ENCODE data around the gene ATXN2.
"Not testable (repeated sequence)": the region's sequence is repeated elsewhere in the genome, so short reads cannot be mapped to it uniquely, and the experiment has no call there.

ATXN2 gene

DNA sequence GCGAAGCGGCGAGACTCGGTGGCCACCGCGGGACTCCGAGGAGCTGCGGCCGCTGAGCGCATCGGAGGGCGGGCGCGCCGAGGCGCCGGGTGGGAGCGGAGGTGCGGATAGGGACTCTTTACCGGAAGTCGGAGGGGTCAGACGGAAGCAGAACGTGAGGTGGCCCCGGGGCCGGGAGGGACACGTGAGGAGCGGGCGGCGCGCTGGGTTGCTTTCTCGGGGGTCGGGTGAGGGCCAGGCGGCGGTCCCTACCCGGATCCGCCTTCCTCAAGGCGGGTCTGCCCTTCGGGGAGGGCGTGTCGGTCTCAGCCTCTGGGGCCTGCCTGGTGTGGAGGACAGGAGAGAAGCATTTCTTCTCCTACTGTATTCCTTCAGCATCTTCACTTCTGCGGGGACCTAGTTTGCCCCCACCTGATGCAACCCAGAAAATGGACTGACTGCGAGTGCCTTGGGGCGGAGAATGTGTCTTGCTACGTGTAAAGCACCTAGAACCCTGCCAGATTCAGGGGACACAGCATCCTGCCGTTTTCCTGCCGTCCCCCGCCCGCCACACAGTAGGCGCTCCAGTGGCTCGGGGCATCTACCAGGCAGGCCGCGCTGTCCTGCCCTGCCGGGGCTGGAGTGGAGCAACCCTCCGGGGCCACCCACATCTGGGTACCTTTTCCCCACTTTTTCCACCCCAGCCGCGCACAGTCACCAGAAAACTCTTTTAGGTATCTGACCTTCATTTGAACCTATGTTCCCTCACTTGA, 514 bp upstream of the ATXN2 start:
- H3K36me3 ChIP-seq (ENCODE audit: control insufficient read depth, insufficient read depth, low read length, severe bottlenecking) = no peaks in the 10 kb centered on the region
- H3K4me1 ChIP-seq (ENCODE audit: control insufficient read depth, insufficient read depth, low read length) = peaks cover 31% of the 10 kb centered on the region
- H3K9ac ChIP-seq (ENCODE audit: low read length) = peak overlapping the region; percentile 95
- no peaks in the 10 kb centered on the region for H3K27me3 ChIP-seq (replicated peaks; ENCODE audit: control insufficient read depth, insufficient read depth, low read length)
- peak overlapping the region; percentile 96 for H3K4me3 ChIP-seq (ENCODE audit: low read length)
- DNase-seq (ENCODE audit: low read depth) = peak; percentile 96
- H3K9me3 ChIP-seq (ENCODE audit: control insufficient read depth, low read length) = no peaks in the 10 kb centered on the region

- Histone ChIP-seq H3K4me3 (ENCODE audit: low read length) (peak overlapping the region; percentile 96), H3K27me3 (replicated peaks; ENCODE audit: control insufficient read depth, insufficient read depth, low read length) (no peaks in the 10 kb centered on the region), H3K9ac (ENCODE audit: low read length) (peak overlapping the region; percentile 95), H3K36me3 (ENCODE audit: control insufficient read depth, insufficient read depth, low read length, severe bottlenecking) (no peaks in the 10 kb centered on the region), H3K9me3 (ENCODE audit: control insufficient read depth, low read length) (no peaks in the 10 kb centered on the region), H3K4me1 (ENCODE audit: control insufficient read depth, insufficient read depth, low read length) (peaks cover 47% of the 10 kb centered on the region)
- peak; percentile 69 for DNase-seq (ENCODE audit: low read depth)
These were observed 1.1 kb downstream of the ATXN2 start for GRCh38 chr12:111597831-111598636.

DNA sequence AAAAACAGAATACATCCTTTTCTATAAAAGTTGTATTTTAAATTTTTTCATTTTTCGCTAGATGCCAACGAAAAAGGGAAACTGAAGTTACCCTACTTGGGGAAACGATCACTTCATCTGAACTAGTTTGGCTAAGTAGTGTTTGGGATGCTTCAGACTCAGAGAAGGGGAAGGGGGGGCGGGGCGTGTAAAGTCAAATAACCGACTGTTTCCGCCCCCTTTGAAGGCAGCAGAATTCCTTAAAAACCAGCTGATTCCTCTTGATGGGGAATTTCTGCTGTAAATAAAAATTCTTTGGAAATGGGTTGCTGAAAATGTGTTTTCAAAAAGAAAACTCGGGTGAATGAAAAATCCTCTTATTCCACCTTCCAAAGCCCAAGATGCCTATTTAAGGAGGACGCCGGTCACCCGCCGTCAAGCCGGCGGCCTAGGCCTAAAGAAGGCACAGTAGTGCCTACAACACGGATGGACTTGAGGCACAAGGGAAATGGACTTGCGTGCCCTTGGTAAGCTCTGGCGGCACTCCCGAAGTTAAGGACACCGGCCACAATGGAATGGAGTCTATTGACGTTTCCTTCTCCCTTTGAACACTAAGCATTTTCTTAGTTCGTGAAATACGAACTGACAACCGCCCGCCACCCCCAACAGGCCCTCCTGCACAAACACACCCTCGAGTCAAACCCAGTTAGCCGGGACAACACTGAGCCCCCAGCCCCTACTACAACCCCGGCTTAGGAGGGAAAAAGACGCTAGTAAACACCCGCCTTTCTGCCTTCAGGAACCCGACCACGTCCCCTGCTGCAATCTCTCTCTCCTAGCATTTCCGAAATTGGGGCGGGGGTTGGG, 1.9 kb downstream of the ATXN2 start:
- Histone ChIP-seq H3K36me3 (ENCODE audit: control insufficient read depth, insufficient read depth, low read length, severe bottlenecking) (no peaks in the 10 kb centered on the region), H3K9me3 (ENCODE audit: control insufficient read depth, low read length) (no peaks in the 10 kb centered on the region), H3K4me1 (ENCODE audit: control insufficient read depth, insufficient read depth, low read length) (peaks cover 47% of the 10 kb centered on the region), H3K9ac (ENCODE audit: low read length) (peak overlapping the region; percentile 95), H3K27me3 (replicated peaks; ENCODE audit: control insufficient read depth, insufficient read depth, low read length) (no peaks in the 10 kb centered on the region), H3K4me3 (ENCODE audit: low read length) (peak overlapping the region; percentile 96)
- DNase-seq (ENCODE audit: low read depth) = peak; percentile 74

DNA sequence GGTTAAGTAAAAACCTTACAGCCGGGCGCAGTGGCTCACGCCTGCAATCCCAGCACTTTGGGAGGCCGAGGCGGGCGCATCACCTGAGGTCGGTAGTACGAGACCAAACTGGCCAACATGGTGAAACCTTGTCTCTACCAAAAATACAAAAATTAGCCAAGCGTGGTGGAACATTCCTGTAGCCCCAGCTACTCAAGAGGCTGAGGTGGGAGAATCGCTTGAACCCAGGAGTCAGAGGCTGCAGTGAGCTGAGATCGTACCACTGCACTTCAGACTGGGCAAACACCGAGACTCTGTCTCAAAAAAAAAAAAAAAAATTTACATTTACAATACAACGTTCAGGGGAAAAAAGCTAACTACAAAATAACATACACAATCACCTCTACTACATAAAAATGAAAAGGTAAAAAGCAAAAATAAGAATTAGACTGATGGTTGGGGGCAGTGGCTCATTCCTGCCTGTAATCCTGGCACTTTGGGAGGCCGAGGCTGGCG, 3.7 kb downstream of the ATXN2 start:
- not testable (repeated sequence) for H3K9me3 ChIP-seq (ENCODE audit: control insufficient read depth, low read length); H3K36me3 ChIP-seq (ENCODE audit: control insufficient read depth, insufficient read depth, low read length, severe bottlenecking); DNase-seq (ENCODE audit: low read depth); H3K27me3 ChIP-seq (replicated peaks; ENCODE audit: control insufficient read depth, insufficient read depth, low read length)
- peaks cover 45% of the 10 kb centered on the region for H3K4me1 ChIP-seq (ENCODE audit: control insufficient read depth, insufficient read depth, low read length)
- H3K4me3 ChIP-seq (ENCODE audit: low read length) = peak overlapping the region; percentile 96
- peak overlapping the region; percentile 38 for H3K9ac ChIP-seq (ENCODE audit: low read length)

DNA sequence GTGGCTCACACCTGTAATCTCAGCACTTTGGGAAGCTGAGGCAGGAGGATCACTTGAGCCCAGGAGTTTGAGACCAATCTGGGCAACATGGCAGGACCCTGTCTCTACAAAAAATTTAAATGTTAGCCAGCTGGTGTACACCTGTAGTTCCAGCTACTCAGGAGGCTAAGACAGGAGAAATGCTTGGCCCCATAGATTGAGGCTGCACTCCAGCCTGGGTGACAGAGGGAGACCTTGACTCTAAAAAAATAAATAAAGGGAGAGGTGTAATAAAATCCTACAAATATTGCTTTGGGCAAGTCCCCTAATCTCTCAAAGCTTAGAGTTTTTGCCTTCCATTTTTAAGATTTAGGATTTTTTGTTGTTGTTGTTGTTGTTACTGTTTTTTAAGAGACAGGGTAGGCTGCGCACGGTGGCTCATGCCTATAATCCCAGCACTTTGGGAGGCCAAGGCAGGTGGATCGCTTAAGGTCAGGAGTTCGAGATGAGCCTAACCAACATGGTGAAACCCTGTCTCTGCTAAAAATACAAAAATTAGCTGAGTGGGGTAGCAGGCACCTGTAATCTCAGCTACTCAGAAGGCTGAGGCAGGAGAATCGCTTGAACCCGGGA, 7.6 kb downstream of the ATXN2 start:
- not testable (repeated sequence) for H3K27me3 ChIP-seq (replicated peaks; ENCODE audit: control insufficient read depth, insufficient read depth, low read length); H3K36me3 ChIP-seq (ENCODE audit: control insufficient read depth, insufficient read depth, low read length, severe bottlenecking); H3K4me3 ChIP-seq (ENCODE audit: low read length); H3K9ac ChIP-seq (ENCODE audit: low read length); DNase-seq (ENCODE audit: low read depth); H3K9me3 ChIP-seq (ENCODE audit: control insufficient read depth, low read length)
- H3K4me1 ChIP-seq (ENCODE audit: control insufficient read depth, insufficient read depth, low read length) = peaks cover 42% of the 10 kb centered on the region

- peaks cover 33% of the 10 kb centered on the region for H3K4me1 ChIP-seq (ENCODE audit: control insufficient read depth, insufficient read depth, low read length)
- no peak overlapping the region for H3K9ac ChIP-seq (ENCODE audit: low read length)
- no peak for DNase-seq (ENCODE audit: low read depth)
- H3K9me3 ChIP-seq (ENCODE audit: control insufficient read depth, low read length) = no peaks in the 10 kb centered on the region
- no peaks in the 10 kb centered on the region for H3K36me3 ChIP-seq (ENCODE audit: control insufficient read depth, insufficient read depth, low read length, severe bottlenecking)
- H3K27me3 ChIP-seq (replicated peaks; ENCODE audit: control insufficient read depth, insufficient read depth, low read length) = no peaks in the 10 kb centered on the region
- H3K4me3 ChIP-seq (ENCODE audit: low read length) = no peak overlapping the region
These were observed 8.6 kb downstream of the ATXN2 start for GRCh38 chr12:111590552-111590951.

DNA sequence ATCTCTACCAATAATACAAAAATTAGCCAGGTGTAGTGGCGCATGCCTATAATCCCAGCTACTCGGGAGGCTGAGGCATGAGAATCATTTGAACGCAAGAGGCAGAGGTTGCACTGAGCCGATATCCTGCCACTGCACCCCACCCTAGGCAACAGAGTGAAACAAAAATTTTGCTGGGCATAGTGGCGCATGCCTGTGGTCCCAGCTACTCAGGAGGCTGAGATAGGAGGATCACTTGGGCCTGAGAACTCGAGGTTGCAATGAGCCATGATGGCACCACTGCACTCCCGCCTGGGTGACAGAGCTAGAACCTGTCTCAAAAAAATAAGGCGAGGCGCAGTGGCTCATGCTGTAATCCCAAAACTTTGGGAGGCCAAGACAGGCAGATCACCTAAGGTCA, 9.5 kb downstream of the ATXN2 start:
- H3K9me3 ChIP-seq (ENCODE audit: control insufficient read depth, low read length) = no peaks in the 10 kb centered on the region
- H3K9ac ChIP-seq (ENCODE audit: low read length) = no peak overlapping the region
- H3K4me1 ChIP-seq (ENCODE audit: control insufficient read depth, insufficient read depth, low read length) = peaks cover 27% of the 10 kb centered on the region
- no peak overlapping the region for H3K4me3 ChIP-seq (ENCODE audit: low read length)
- H3K36me3 ChIP-seq (ENCODE audit: control insufficient read depth, insufficient read depth, low read length, severe bottlenecking) = no peaks in the 10 kb centered on the region
- no peaks in the 10 kb centered on the region for H3K27me3 ChIP-seq (replicated peaks; ENCODE audit: control insufficient read depth, insufficient read depth, low read length)
- DNase-seq (ENCODE audit: low read depth) = no peak

DNA sequence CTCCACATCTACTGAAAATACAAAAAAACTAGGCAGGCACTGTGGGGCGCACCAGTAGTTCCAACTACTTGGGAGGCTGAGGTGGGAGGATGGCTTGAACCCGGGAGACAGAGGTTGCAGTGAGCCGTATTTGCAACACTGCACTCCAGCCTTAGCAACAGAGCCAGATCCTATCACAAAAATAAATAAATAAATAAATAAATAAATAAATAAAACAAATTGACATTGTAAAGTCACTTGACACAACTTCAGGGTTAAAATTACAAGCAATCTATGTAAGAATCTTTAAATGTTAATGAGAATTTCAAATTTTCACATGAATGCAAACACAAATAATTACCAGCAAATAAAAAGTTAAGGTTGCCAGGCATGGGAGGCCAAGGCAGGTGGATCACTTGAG, 11.1 kb downstream of the ATXN2 start:
- peaks cover 12% of the 10 kb centered on the region for H3K4me1 ChIP-seq (ENCODE audit: control insufficient read depth, insufficient read depth, low read length)
- no peaks in the 10 kb centered on the region for H3K36me3 ChIP-seq (ENCODE audit: control insufficient read depth, insufficient read depth, low read length, severe bottlenecking)
- no peak overlapping the region for H3K9ac ChIP-seq (ENCODE audit: low read length)
- DNase-seq (ENCODE audit: low read depth) = no peak
- H3K9me3 ChIP-seq (ENCODE audit: control insufficient read depth, low read length) = no peaks in the 10 kb centered on the region
- H3K27me3 ChIP-seq (replicated peaks; ENCODE audit: control insufficient read depth, insufficient read depth, low read length) = no peaks in the 10 kb centered on the region
- H3K4me3 ChIP-seq (ENCODE audit: low read length) = no peak overlapping the region

GRCh38 chr12:111586986-111587385, 12.1 kb downstream of the ATXN2 start:
- H3K9me3 ChIP-seq (ENCODE audit: control insufficient read depth, low read length) = no peaks in the 10 kb centered on the region
- H3K4me1 ChIP-seq (ENCODE audit: control insufficient read depth, insufficient read depth, low read length) = peaks cover 12% of the 10 kb centered on the region
- H3K9ac ChIP-seq (ENCODE audit: low read length) = no peak overlapping the region
- DNase-seq (ENCODE audit: low read depth) = no peak
- H3K27me3 ChIP-seq (replicated peaks; ENCODE audit: control insufficient read depth, insufficient read depth, low read length) = no peaks in the 10 kb centered on the region
- no peak overlapping the region for H3K4me3 ChIP-seq (ENCODE audit: low read length)
- no peaks in the 10 kb centered on the region for H3K36me3 ChIP-seq (ENCODE audit: control insufficient read depth, insufficient read depth, low read length, severe bottlenecking)

DNA sequence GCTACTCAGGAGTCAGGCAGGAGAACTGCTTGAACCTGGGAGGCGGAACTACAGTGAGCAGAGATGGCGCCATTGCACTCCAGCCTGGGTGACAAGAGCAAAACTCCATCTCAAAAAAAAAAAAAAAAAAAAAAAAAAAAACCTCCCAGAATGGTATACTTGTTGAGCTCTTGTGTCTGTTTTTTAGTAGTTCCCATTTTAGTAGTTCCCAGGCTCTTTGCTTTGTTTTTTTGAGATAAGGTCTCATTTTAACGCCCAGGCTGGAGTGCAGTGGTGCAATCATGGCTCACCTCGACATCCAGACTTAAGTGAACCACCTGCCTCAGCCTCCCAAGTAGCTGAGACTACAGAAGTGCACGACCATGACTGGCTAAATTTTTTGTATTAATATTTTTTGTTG, 13.4 kb downstream of the ATXN2 start:
- Histone ChIP-seq H3K9ac (ENCODE audit: low read length) (no peak overlapping the region), H3K4me3 (ENCODE audit: low read length) (no peak overlapping the region), H3K4me1 (ENCODE audit: control insufficient read depth, insufficient read depth, low read length) (peaks cover 12% of the 10 kb centered on the region), H3K9me3 (ENCODE audit: control insufficient read depth, low read length) (no peaks in the 10 kb centered on the region), H3K27me3 (replicated peaks; ENCODE audit: control insufficient read depth, insufficient read depth, low read length) (no peaks in the 10 kb centered on the region), H3K36me3 (ENCODE audit: control insufficient read depth, insufficient read depth, low read length, severe bottlenecking) (no peaks in the 10 kb centered on the region)
- DNase-seq (ENCODE audit: low read depth) = no peak

All from adipocyte (in vitro differentiated cells).